ENCODE data around the gene RHBDF1. TPM values are rescaled to one million over a fixed set of nuclear protein-coding genes. Genes with fewer than 3 reads are reported as not detected.

RHBDF1 gene
- total RNA-seq, 1 experiment from 2014 or later = 60.8 TPM

- no peak overlapping the region for H3K27ac Mint-ChIP-seq
- H3K4me3 Mint-ChIP-seq = no peak overlapping the region
- no peaks in the 10 kb centered on the region for H3K27me3 Mint-ChIP-seq (ENCODE audit: low read depth)
- POLR2A ChIA-PET = no interaction called here
- DNase-seq (ENCODE audit: low spot score) = no peak
- no peaks in the 10 kb centered on the region for H3K9me3 Mint-ChIP-seq
- no peaks in the 10 kb centered on the region; the same call in 1 of the 2 replicates for H3K4me1 Mint-ChIP-seq
- peaks cover 16% of the 10 kb centered on the region; the same call in 1 of the 2 replicates for H3K36me3 Mint-ChIP-seq
- CTCF ChIA-PET = interaction anchor here (1.4 to 11.4 kb wide), 6 partner anchors 14 to 25 kb away, joined by 3 to 493 read pairs (median 10); partner anchors contain the start of genes MPG and RHBDF1
- ATAC-seq = no peak
- TF ChIP-seq ZNF281 (CRISPR knock-in tag; IDR thresholded peaks at IDR 0.05) = no peak
- TF ChIP-seq TEAD4 (CRISPR knock-in tag; IDR thresholded peaks at IDR 0.05) = no peak
- no peak for TF ChIP-seq ZNF317 (CRISPR knock-in tag; IDR thresholded peaks at IDR 0.05; ENCODE audit: borderline replicate concordance, low read depth)
- no peak for TF ChIP-seq NR2C2 (CRISPR knock-in tag; IDR thresholded peaks at IDR 0.05)
Measured at GRCh38 chr16:92431-93339, 20.3 kb upstream of the RHBDF1 start.

- no peaks in the 10 kb centered on the region for H3K27me3 Mint-ChIP-seq (ENCODE audit: low read depth)
- no peak for ATAC-seq
- no peak for TF ChIP-seq ZNF532 (CRISPR knock-in tag; IDR thresholded peaks at IDR 0.05; ENCODE audit: borderline replicate concordance)
- TF ChIP-seq GTF2I (CRISPR knock-in tag; conservative IDR thresholded peaks at IDR 0.05) = no peak
- no peak for TF ChIP-seq OVOL2 (CRISPR knock-in tag; IDR thresholded peaks at IDR 0.05; ENCODE audit: borderline replicate concordance)
- TF ChIP-seq KAT7 (CRISPR knock-in tag; IDR thresholded peaks at IDR 0.05; ENCODE audit: borderline replicate concordance) = no peak
- TF ChIP-seq ZNF263 (CRISPR knock-in tag; IDR thresholded peaks at IDR 0.05; ENCODE audit: low read depth) = peak; percentile 24; the same call in 1 of the 2 replicates
- no peak for TF ChIP-seq ZNF138 (CRISPR knock-in tag; conservative IDR thresholded peaks at IDR 0.05)
- TF ChIP-seq E2F4 (CRISPR knock-in tag; IDR thresholded peaks at IDR 0.05; ENCODE audit: borderline replicate concordance, low read depth) = no peak
- no peak for TF ChIP-seq NR1H2 (CRISPR knock-in tag; IDR thresholded peaks at IDR 0.05)
- no peak for DNase-seq (ENCODE audit: low spot score)
- H3K4me3 Mint-ChIP-seq = no peak overlapping the region
- H3K9me3 Mint-ChIP-seq = no peaks in the 10 kb centered on the region
- ChIA-PET CTCF (interaction anchor here (1.0 to 11.4 kb wide), 5 partner anchors 13 to 26 kb away, joined by 3 to 493 read pairs (median 7); partner anchors contain the start of gene RHBDF1), POLR2A (interaction anchor here (0.8 to 1.0 kb wide), 2 partner anchors 19 to 26 kb away, joined by 3 to 4 read pairs; partner anchors contain the start of gene RHBDF1)
- H3K36me3 Mint-ChIP-seq = peaks cover 16% of the 10 kb centered on the region; the same call in 1 of the 2 replicates
- peak overlapping the region; percentile 12; the same call in 1 of the 2 replicates for H3K27ac Mint-ChIP-seq
- H3K4me1 Mint-ChIP-seq = no peaks in the 10 kb centered on the region
Measured at GRCh38 chr16:91484-91883, 19.1 kb upstream of the RHBDF1 start.

All from WTC11 (cell line).